HepG2 (cell line): ENCODE measurements around the gene GNG12. TPM values are rescaled to one million over a fixed set of nuclear protein-coding genes. Genes with fewer than 3 reads are reported as not detected.
A peak's percentile ranks its signal among the peaks of the same experiment; 100 is the strongest.

Experiments
- ASH2L ChIP-seq: fragments of 300-600, 200-600 bp; sonication (generic); IDR thresholded peaks from 2 replicates; pipeline ENCODE4 v1.7.0; 2017; ENCODE audit warnings: low read depth, mild to moderate bottlenecking, moderate library complexity, mixed read lengths, low read length; ENCODE audit not compliant: insufficient read length
- ETV5 ChIP-seq: IDR thresholded peaks from 2 replicates; pipeline ENCODE4 v1.6.1; 2018; ENCODE audit warnings: missing biosample characterization, missing genetic modification reagents, inconsistent platforms, borderline replicate concordance
- FOXA1 ChIP-seq, 2 experiments: fragments of 450-650 bp in 1 of 2; sonication (generic) in 1 of 2; formaldehyde crosslinking in 1 of 2; IDR thresholded peaks; 2 replicates each; pipeline versions ENCODE4 v1.4.0 to v1.6.1; 2016 to 2020; ENCODE audit warnings: missing genetic modification reagents in 1 of 2
- HIVEP1 ChIP-seq: sonication (generic); formaldehyde crosslinking; IDR thresholded peaks from 2 replicates; pipeline ENCODE4 v1.4.0; 2020; ENCODE audit warnings: mild to moderate bottlenecking, missing genetic modification reagents
- KDM6A ChIP-seq: IDR thresholded peaks from 2 replicates; pipeline ENCODE4 v1.6.1; 2016; ENCODE audit warnings: low read depth
- KLF16 ChIP-seq, 2 experiments: sonication (generic) in 1 of 2; formaldehyde crosslinking in 1 of 2; IDR thresholded peaks; 2 replicates each; pipeline versions ENCODE4 v1.6.1 to v1.8.0; 2016 to 2023; ENCODE audit warnings: missing genetic modification reagents in 2 of 2, missing compliant biosample characterization in 1 of 2
- PHF20 ChIP-seq: sonication (generic); formaldehyde crosslinking; IDR thresholded peaks from 2 replicates; pipeline ENCODE4 v1.5.0; 2020; ENCODE audit warnings: mild to moderate bottlenecking, missing genetic modification reagents
- PHF8 ChIP-seq: sonication (generic); formaldehyde crosslinking; IDR thresholded peaks from 2 replicates; pipeline ENCODE4 v1.5.0; 2020; ENCODE audit warnings: missing genetic modification reagents
- REL ChIP-seq: sonication (generic); formaldehyde crosslinking; conservative IDR thresholded peaks from 2 replicates; pipeline ENCODE4 v1.8.0; 2022; ENCODE audit warnings: mild to moderate bottlenecking, missing genetic modification reagents, moderate library complexity
- REXO4 ChIP-seq: sonication (generic); formaldehyde crosslinking; IDR thresholded peaks from 2 replicates; pipeline ENCODE4 v1.8.0; 2022; ENCODE audit warnings: missing genetic modification reagents, mild to moderate bottlenecking, borderline replicate concordance
- RFX3 ChIP-seq: IDR thresholded peaks from 2 replicates; pipeline ENCODE4 v1.6.1; 2016; ENCODE audit warnings: missing biosample characterization, missing genetic modification reagents
- RFXANK ChIP-seq: IDR thresholded peaks from 2 replicates; pipeline ENCODE4 v1.6.1; 2016
- RXRA ChIP-seq: sonication (generic); formaldehyde crosslinking; IDR thresholded peaks from 2 replicates; pipeline ENCODE4 v1.5.1; 2020; ENCODE audit warnings: missing genetic modification reagents
- SMAD3 ChIP-seq: sonication (generic); formaldehyde crosslinking; IDR thresholded peaks from 2 replicates; pipeline ENCODE4 v1.4.0; 2020; ENCODE audit warnings: missing genetic modification reagents
- ZBTB38 ChIP-seq: sonication (generic); formaldehyde crosslinking; IDR thresholded peaks from 2 replicates; pipeline ENCODE4 v1.5.1; 2020; ENCODE audit warnings: mild to moderate bottlenecking, missing genetic modification reagents
- ZNF256 ChIP-seq: sonication (generic); formaldehyde crosslinking; conservative IDR thresholded peaks from 2 replicates; pipeline ENCODE4 v1.4.0; 2020; ENCODE audit warnings: missing genetic modification reagents
- ZNF883 ChIP-seq: sonication (generic); formaldehyde crosslinking; IDR thresholded peaks from 2 replicates; pipeline ENCODE4 v1.5.1; 2020; ENCODE audit warnings: mild to moderate bottlenecking, missing genetic modification reagents; ENCODE audit errors: not compliant biosample characterization
- polyA plus RNA-seq, 8 experiments: library from polyadenylated mRNA; depleted of rRNA in 3 of 8; stranded (reverse) in 7 of 8; unstranded in 1 of 8; fragments of >200 nt; fragmentation: Illumina TruSeq in 4 of 8; extraction: Trizol in 4 of 8; gene quantifications; 2 replicates each; pipeline versions ENCODE4 v1.2.1 to v1.2.3, GENCODE V29; 2011 to 2016; ENCODE audit warnings: low read depth in 4 of 8, missing spikeins in 1 of 8, mixed read lengths in 1 of 8; ENCODE audit not compliant: insufficient read depth in 1 of 8
- total RNA-seq, 5 experiments: library from RNA; depleted of rRNA; stranded (reverse); fragments of >200 nt; fragmentation: Illumina TruSeq; extraction: Trizol; gene quantifications; 2 replicates each; pipeline ENCODE4 v1.2.3, GENCODE V29; 2016; ENCODE audit warnings: low read depth in 1 of 5
- TF ChIP-seq, protein P1 (sequence below): sonication (generic); formaldehyde crosslinking; IDR thresholded peaks from 2 replicates; pipeline ENCODE4 v1.9.0; 2021; ENCODE audit warnings: missing genetic modification reagents, mild to moderate bottlenecking, borderline replicate concordance
- TF ChIP-seq, protein P2 (sequence below): sonication (generic); formaldehyde crosslinking; IDR thresholded peaks from 2 replicates; pipeline ENCODE4 v1.4.0; 2020; ENCODE audit warnings: low read depth, missing genetic modification reagents

GNG12 gene
- total and polyA plus RNA-seq, 2 of the 13 experiments (the other 11 are each of a cell fraction or from before 2014, with no cell fraction given), result 0.11 TPM

DNA sequence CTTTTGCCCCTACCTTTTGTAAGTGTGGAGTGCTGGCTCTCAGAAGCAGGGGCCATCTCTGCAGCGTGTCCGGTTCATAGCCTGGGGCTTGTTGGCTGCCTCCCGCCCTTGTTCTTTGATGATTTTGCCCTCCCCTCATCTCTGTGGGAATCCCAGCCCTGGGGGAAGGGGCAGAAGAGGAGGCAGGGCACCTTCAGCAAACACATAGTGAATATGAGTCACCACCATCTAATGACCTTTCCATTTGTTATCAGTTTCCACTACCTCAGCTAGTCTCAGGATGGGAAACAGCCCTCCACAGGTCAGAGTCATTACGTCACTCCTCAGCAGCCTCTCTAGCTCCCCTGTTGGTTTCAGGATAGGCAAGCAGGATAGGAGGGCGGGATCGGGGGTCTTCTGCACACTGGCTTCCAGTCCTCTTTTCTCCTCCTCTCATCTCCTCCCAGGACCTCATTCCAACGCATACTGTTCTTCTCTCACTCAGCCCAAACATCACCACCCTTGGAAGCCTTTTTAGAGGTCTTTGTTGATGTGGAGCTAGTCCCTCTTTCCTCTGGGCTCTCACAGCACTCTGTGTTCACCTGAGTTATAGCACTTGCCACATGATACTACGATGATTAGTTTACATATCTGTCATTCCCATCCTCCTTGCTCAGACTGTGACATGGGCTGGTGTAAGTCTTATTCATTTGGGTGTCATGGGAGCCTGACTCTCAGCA is 132.4 kb downstream of the GNG12 start (continued):
- TF ChIP-seq, protein P1, sequence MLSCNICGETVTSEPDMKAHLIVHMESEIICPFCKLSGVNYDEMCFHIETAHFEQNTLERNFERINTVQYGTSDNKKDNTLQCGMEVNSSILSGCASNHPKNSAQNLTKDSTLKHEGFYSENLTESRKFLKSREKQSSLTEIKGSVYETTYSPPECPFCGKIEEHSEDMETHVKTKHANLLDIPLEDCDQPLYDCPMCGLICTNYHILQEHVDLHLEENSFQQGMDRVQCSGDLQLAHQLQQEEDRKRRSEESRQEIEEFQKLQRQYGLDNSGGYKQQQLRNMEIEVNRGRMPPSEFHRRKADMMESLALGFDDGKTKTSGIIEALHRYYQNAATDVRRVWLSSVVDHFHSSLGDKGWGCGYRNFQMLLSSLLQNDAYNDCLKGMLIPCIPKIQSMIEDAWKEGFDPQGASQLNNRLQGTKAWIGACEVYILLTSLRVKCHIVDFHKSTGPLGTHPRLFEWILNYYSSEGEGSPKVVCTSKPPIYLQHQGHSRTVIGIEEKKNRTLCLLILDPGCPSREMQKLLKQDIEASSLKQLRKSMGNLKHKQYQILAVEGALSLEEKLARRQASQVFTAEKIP (CRISPR knock-in tag), result no peak
- peak; percentile 42 for TF ChIP-seq ASH2L
- no peak for TF ChIP-seq REL (CRISPR knock-in tag)
- TF ChIP-seq HIVEP1 (CRISPR knock-in tag), result peak; percentile 98
- TF ChIP-seq PHF8 (CRISPR knock-in tag), result peak; percentile 31; the same call in 1 of the 2 replicates
- no peak for TF ChIP-seq ZNF883 (CRISPR knock-in tag)
- TF ChIP-seq RXRA (CRISPR knock-in tag), result peak; percentile 81
- 0 out of 2 replicates have a peak, but pooled peaks have one; percentile 18 for TF ChIP-seq RFX3
- peak in 1 of 2 experiments; percentile 81; a peak in 1 of 4 replicates for TF ChIP-seq KLF16 (CRISPR knock-in tag; IDR thresholded peaks at IDR 0.05)
- peak; percentile 50; the same call in 1 of the 2 replicates for TF ChIP-seq KDM6A
- no peak for TF ChIP-seq REXO4 (CRISPR knock-in tag)
- no peak for TF ChIP-seq PHF20 (CRISPR knock-in tag)
- no peak for TF ChIP-seq ZNF256 (CRISPR knock-in tag)
- TF ChIP-seq FOXA1 (IDR thresholded peaks at IDR 0.05), result no peak
- peak; percentile 84 for TF ChIP-seq FOXA1 (CRISPR knock-in tag; IDR thresholded peaks at IDR 0.05)
- TF ChIP-seq ZBTB38 (CRISPR knock-in tag), result peak; percentile 67; the same call in 1 of the 2 replicates
- TF ChIP-seq, protein P2, sequence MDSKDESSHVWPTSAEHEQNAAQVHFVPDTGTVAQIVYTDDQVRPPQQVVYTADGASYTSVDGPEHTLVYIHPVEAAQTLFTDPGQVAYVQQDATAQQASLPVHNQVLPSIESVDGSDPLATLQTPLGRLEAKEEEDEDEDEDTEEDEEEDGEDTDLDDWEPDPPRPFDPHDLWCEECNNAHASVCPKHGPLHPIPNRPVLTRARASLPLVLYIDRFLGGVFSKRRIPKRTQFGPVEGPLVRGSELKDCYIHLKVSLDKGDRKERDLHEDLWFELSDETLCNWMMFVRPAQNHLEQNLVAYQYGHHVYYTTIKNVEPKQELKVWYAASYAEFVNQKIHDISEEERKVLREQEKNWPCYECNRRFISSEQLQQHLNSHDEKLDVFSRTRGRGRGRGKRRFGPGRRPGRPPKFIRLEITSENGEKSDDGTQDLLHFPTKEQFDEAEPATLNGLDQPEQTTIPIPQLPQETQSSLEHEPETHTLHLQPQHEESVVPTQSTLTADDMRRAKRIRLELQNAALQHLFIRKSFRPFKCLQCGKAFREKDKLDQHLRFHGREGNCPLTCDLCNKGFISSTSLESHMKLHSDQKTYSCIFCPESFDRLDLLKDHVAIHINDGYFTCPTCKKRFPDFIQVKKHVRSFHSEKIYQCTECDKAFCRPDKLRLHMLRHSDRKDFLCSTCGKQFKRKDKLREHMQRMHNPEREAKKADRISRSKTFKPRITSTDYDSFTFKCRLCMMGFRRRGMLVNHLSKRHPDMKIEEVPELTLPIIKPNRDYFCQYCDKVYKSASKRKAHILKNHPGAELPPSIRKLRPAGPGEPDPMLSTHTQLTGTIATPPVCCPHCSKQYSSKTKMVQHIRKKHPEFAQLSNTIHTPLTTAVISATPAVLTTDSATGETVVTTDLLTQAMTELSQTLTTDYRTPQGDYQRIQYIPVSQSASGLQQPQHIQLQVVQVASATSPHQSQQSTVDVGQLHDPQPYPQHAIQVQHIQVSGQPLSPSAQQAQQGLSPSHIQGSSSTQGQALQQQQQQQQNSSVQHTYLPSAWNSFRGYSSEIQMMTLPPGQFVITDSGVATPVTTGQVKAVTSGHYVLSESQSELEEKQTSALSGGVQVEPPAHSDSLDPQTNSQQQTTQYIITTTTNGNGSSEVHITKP (CRISPR knock-in tag), result 0 out of 2 replicates have a peak, but pooled peaks have one; percentile 37
- TF ChIP-seq RFXANK (CRISPR knock-in tag), result 0 out of 2 replicates have a peak, but pooled peaks have one; percentile 24
- peak; percentile 65; the same call in 1 of the 2 replicates for TF ChIP-seq ETV5 (CRISPR knock-in tag)
- TF ChIP-seq SMAD3 (CRISPR knock-in tag), result peak; percentile 57
